ENCODE measurements around the gene RHOA. TPM values are rescaled to one million over a fixed set of nuclear protein-coding genes. Genes with fewer than 3 reads are reported as not detected.

The RHOA gene
- total RNA-seq, 2 donors from 2014 or later = 296 to 343 TPM

- H3K4me1 ChIP-seq (replicated peaks) = no peaks in the 10 kb centered on the region
- 80% methylated on average over 11 of the region's 11 CpGs for WGBS
- no peak for DNase-seq (ENCODE audit: low spot score)
- intact Hi-C loops (cut with DNase I) = no loop called here
- H3K4me3 ChIP-seq = no peak overlapping the region
- H3K27me3 ChIP-seq (replicated peaks; ENCODE audit: insufficient read depth) = no peaks in the 10 kb centered on the region
- no peak for TF ChIP-seq POLR2AphosphoS5 (IDR thresholded peaks at IDR 0.05)
- TF ChIP-seq POLR2A (IDR thresholded peaks at IDR 0.05) = no peak
- TF ChIP-seq CTCF (IDR thresholded peaks at IDR 0.05) = no peak
- no peaks in the 10 kb centered on the region for H3K9me3 ChIP-seq
- H3K36me3 ChIP-seq = no peaks in the 10 kb centered on the region
- no peak overlapping the region for H3K27ac ChIP-seq
Observed at GRCh38 chr3:49386056-49386756, 25.6 kb downstream of the RHOA start.

GRCh38 chr3:49385617-49386016 lies 26.2 kb downstream of the RHOA start:
- Histone ChIP-seq H3K27ac (no peak overlapping the region), H3K4me3 (no peak overlapping the region), H3K9me3 (no peaks in the 10 kb centered on the region), H3K36me3 (no peaks in the 10 kb centered on the region), H3K27me3 (replicated peaks; ENCODE audit: insufficient read depth) (no peaks in the 10 kb centered on the region), H3K4me1 (replicated peaks) (no peaks in the 10 kb centered on the region)
- 85% methylated on average over 1 of the region's 1 CpG for WGBS
- DNase-seq (ENCODE audit: low spot score) = no peak
- TF ChIP-seq CTCF (IDR thresholded peaks at IDR 0.05) (no peak), POLR2A (IDR thresholded peaks at IDR 0.05) (no peak), POLR2AphosphoS5 (IDR thresholded peaks at IDR 0.05) (no peak)
- intact Hi-C loops (cut with DNase I) = no loop called here

- 77% methylated on average over 5 of the region's 5 CpGs for WGBS
- no peak for DNase-seq (ENCODE audit: low spot score)
- Histone ChIP-seq H3K27ac (no peak overlapping the region), H3K27me3 (replicated peaks; ENCODE audit: insufficient read depth) (no peaks in the 10 kb centered on the region), H3K9me3 (no peaks in the 10 kb centered on the region), H3K4me1 (replicated peaks) (no peaks in the 10 kb centered on the region), H3K36me3 (no peaks in the 10 kb centered on the region), H3K4me3 (no peak overlapping the region)
- intact Hi-C loops (cut with DNase I) = no loop called here
- no peak for TF ChIP-seq POLR2A (IDR thresholded peaks at IDR 0.05)
- TF ChIP-seq CTCF (IDR thresholded peaks at IDR 0.05) = no peak
- no peak for TF ChIP-seq POLR2AphosphoS5 (IDR thresholded peaks at IDR 0.05)
Observed at GRCh38 chr3:49383387-49383786, 28.4 kb downstream of the RHOA start.

GRCh38 chr3:49378249-49378895 lies 33.4 kb downstream of the RHOA start:
- H3K4me1 ChIP-seq (replicated peaks) = no peaks in the 10 kb centered on the region
- 77% methylated on average over 11 of the region's 11 CpGs for WGBS
- no peaks in the 10 kb centered on the region for H3K9me3 ChIP-seq
- no peak for DNase-seq (ENCODE audit: low spot score)
- no peak overlapping the region for H3K4me3 ChIP-seq
- H3K27ac ChIP-seq = no peak overlapping the region
- H3K27me3 ChIP-seq (replicated peaks; ENCODE audit: insufficient read depth) = no peaks in the 10 kb centered on the region
- intact Hi-C loops (cut with DNase I) = no loop called here
- TF ChIP-seq POLR2A (IDR thresholded peaks at IDR 0.05) (no peak), POLR2AphosphoS5 (IDR thresholded peaks at IDR 0.05) (no peak), CTCF (IDR thresholded peaks at IDR 0.05) (no peak)
- H3K36me3 ChIP-seq = no peaks in the 10 kb centered on the region

GRCh38 chr3:49377483-49377882 lies 34.3 kb downstream of the RHOA start:
- Histone ChIP-seq H3K27me3 (replicated peaks; ENCODE audit: insufficient read depth) (no peaks in the 10 kb centered on the region), H3K9me3 (no peaks in the 10 kb centered on the region), H3K4me3 (no peak overlapping the region), H3K27ac (no peak overlapping the region), H3K36me3 (no peaks in the 10 kb centered on the region), H3K4me1 (replicated peaks) (no peaks in the 10 kb centered on the region)
- intact Hi-C loops (cut with DNase I) = no loop called here
- WGBS = 100% methylated on average over 1 of the region's 1 CpG
- no peak for DNase-seq (ENCODE audit: low spot score)
- TF ChIP-seq CTCF (IDR thresholded peaks at IDR 0.05) = no peak
- TF ChIP-seq POLR2A (IDR thresholded peaks at IDR 0.05) = no peak
- TF ChIP-seq POLR2AphosphoS5 (IDR thresholded peaks at IDR 0.05) = no peak
